Right lobe of liver (tissue), 4 donors: ENCODE measurements around the gene CDK14.

ENCODE experiments used
- CTCF ChIP-seq, 4 donors: fragments of 200-600 bp in 3 of 4; fragments of 450-650 bp in 1 of 4; IDR thresholded peaks; one replicate each; pipeline versions ENCODE4 v1.5.1 to v1.8.0; 2016 to 2022; ENCODE audit warnings: antibody characterized with exemption in 4 of 4, mild to moderate bottlenecking in 2 of 4
- POLR2A ChIP-seq: fragments of 450-650 bp; IDR thresholded peaks from one replicate; pipeline ENCODE4 v1.6.1; 2017; ENCODE audit warnings: antibody characterized with exemption, mild to moderate bottlenecking
- donor health status: DM: no; HTN: no; CAD: no.
- donor health status: DM: no; HTN: no; CAD: no.
- donor health status: DM: no; HTN: yes; CAD: no.

GRCh38 chr7:90738249-90738648 lies 142.1 kb downstream of the CDK14 start:
- TF ChIP-seq CTCF (IDR thresholded peaks at IDR 0.05) (no peak), POLR2A (no peak)
